Femur (tissue), 1 donor: Measurements from ENCODE around the gene PRDM11.
"Not testable (repeated sequence)": the region's sequence is repeated elsewhere in the genome, so short reads cannot be mapped to it uniquely, and the experiment has no call there.

Source experiments
- DNase-seq: peaks from one replicate; pipeline ENCODE4 v3.0.0-alpha.2; 2017

PRDM11 gene

GRCh38 chr11:45146072-45147016, at the start of gene PRDM11:
Gene PRDM11 (plus strand): TSS chr11:45146639. CDS start chr11:45181767, 35,128 bp downstream.
- DNase-seq: peak; percentile 79

DNA sequence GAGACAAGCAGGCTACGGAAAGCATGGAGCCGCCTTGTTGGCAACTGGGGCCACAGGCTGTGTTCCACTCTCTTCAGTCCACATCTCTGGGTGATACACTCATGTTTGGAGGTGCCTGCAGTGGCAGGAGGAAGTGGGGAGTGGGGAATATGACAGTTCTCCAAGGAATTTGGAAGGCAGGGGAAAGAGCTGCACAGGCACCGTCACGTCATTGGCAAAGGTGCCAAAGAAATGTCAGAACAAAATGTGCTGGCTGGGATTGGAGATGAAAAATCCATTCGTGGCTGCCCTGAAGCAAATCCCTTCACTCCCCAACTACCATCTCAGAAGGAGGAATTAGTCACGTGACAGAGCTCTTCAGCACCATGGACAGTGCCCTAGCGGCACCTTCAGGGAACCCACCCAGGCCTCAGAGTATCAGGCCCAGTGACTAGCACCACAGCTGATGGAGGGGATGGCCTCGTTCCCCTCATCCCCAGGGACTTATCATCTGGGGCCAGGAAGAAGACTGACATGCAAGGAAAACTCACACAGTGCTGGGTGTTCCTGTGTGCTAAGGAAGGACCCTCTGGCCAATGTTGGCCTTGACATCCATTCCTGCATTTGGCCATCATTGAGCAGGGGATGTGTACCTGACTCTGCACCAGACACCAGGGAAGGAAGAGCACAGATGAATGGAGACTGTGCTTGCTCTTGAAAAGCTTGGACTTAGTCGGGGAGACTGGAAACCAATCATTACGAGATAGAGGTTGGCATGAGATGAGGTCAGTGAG, 48.5 kb upstream of the PRDM11 start:
- DNase-seq: peak; percentile 82

DNA sequence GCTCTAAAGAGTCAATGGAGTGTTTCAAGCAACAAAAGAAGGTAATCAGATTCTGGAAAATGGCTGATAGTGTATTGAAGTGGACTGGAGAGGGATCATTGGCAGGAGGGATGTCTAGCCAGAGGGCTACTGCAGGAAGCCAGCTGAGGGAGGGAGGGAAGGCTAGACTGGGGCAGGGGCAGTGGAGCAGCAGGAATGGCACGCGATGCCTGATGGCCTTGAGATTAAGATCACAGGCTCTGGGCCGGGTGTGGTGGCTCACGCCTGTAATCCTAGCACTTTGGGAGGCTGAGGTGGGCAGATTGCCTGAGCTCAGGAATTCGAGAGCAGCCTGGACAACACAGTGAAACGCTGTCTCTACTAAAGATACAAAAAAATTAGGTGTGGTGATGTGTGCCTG, 47.5 kb upstream of the PRDM11 start:
- DNase-seq: no peak

DNA sequence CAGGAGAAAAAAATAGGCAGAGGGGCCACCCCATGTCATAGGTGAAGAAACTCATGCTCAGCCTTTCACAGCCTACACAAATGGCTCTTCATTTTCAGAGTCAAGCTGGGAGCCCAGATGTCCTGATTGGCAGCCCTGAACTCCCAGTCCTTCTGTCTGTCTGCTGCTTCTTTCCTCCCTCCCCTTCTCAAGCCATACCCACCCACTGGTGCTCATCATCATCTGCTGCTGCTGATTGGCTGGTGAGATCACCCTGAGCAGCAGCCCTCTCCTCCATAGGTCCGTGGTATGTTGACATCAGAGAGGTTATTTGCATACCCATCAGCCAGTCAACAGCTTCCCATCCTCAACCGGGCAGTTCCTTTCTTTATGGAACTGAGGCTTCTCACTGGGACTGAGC, 46.1 kb upstream of the PRDM11 start:
- no peak for DNase-seq

DNA sequence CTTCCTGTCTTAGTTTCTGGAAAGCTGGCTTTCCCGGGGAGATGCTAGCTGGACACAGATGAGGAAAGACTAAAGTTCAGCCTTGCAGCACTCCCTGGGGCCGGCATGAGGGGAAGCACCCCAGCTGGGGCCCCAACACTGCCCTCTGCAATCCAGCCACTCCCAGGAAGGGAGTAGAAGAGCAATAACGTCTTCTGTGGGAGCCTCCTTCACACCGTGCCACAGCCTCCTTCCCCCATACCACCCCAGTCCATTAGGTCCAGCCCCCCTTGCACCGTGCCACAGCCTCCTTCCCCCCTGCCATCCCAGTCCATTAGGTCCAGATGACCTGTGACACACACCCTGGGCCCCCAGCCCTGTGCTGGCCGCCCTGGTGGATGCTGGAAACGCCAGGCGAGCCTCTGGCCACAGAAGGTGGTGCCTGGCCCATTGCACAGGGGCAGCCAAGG, 44.1 kb upstream of the PRDM11 start:
- DNase-seq: no peak

- DNase-seq: peak; percentile 78
Measured at GRCh38 chr11:45102810-45103621, 43.4 kb upstream of the PRDM11 start.

DNA sequence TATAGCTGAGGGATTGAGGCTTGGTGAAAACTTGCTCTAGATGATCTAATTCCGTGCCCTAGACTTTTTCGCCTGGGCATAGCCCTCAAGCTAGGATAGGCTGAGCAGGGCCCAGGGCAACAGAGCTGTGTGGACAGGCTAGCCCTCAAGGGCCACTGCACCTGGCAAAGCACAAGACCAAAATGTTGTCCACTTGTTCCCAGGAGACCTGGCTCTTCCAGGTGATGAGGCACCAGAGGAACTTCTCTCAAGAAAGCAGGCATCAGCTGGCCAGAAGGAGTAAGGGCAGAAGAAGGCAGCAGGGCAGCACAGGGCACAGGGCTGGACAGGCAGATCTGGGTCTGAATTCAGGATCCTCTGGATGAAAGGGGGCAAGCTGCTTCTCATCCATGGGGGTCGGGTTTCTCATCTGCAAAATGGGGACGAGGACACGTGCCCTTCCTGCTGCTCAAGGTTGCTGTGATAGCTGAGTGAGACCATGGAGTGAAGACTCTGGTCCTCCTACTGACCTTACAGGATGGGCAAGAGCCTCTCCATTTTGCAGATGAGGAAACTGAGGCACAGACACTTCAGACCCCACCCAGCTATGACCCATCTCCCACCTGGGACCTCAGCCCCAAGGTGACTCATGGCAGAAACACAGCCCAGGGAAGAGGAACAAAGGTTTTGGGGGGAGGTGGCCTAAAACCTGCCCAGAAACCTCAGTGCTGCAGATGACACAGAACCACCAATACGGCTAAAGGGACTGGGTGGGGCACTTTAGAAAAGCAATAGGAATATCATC, 42.2 kb upstream of the PRDM11 start:
- no peak for DNase-seq

GRCh38 chr11:45104790-45105084, 41.7 kb upstream of the PRDM11 start:
- DNase-seq: no peak

DNA sequence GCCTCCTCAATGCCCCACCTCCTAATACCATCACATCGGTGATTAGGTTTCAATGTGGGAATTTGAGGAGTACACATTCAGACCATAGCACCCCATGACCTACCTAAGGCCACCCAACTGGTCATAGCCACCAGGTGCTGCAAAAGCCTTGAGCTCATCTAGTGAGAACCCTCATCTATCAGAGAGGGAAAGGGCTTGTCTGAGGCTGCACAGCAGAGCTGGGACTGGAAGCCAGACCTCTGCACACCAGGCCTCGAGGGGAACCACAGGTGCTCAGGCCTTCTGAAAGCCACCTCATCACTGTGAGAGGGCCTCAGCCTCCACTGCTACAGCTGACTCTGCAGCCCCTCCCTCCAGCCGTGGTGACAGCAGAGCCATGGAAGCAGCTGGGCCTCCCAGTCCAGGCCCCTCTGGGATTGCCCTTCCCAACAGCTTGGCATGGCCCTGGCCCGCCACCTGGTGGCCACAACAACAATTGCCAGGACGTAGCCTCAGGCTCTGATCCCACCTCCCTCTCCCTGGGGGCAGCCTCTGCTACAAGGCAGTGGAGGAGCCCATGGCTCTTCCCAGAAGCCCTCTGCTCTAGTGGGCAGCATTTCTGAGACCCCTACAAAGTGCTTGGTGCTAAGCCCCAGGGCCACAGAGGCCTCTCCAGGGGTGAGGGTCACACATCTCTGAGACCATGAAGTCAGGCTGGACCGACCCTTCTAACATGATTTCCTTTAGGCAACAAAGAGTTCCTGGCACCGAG, 41.0 kb upstream of the PRDM11 start:
- DNase-seq: peak; percentile 92

- DNase-seq: no peak
Measured at GRCh38 chr11:45105984-45106375, 40.5 kb upstream of the PRDM11 start.

- DNase-seq: no peak
Measured at GRCh38 chr11:45106440-45106839, 40.0 kb upstream of the PRDM11 start.

GRCh38 chr11:45107029-45107428, 39.4 kb upstream of the PRDM11 start:
- DNase-seq: no peak

DNA sequence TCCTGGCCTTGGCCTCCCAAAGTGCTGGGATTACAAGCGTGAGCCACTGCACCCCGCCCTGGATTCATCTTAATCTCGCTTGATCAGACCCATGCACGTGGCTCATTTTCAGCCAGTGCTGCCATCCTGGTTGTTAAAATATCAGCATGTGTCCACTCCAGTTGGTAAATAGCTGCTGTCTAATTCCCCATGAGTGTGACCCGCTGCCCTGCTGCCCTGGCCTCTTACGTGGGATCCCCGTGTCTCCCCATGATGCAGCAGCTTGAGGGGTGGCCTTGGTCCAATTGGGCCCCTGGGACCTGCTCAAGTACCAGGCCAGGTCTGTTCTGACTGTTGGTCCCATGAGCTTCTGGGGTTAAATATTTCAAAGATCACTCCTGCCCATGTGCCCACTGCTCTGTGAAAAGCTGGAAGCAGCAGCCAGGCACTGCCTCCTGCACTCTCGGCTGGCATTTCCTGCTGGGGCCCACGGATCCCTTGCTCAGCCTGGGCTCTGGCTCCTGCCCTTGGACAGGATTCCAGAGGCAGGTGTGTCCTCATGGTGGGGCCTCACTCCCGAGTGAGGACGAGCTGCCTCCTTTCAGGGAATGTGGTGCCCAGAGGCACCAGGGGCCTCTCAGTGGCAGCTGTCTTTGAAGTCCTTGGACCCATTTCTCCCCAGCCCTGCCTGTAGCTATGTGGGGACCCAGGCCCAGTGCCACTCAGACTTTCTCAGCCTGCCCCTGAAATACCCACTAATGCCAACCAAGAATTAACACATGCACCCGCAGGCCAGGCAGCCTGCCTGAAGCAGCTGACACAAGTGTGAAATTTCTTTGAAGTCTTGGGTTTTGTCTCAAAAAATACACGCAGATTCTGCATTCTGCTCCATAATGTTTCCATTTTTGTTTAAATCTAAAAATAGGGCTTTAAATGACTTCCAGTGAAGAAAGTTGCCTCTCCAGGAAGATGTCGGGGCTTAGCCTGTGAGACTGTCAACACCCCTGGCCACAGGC, 38.1 kb upstream of the PRDM11 start:
- DNase-seq: no peak

- DNase-seq: no peak
Measured at GRCh38 chr11:45109400-45109799, 37.0 kb upstream of the PRDM11 start.

DNA sequence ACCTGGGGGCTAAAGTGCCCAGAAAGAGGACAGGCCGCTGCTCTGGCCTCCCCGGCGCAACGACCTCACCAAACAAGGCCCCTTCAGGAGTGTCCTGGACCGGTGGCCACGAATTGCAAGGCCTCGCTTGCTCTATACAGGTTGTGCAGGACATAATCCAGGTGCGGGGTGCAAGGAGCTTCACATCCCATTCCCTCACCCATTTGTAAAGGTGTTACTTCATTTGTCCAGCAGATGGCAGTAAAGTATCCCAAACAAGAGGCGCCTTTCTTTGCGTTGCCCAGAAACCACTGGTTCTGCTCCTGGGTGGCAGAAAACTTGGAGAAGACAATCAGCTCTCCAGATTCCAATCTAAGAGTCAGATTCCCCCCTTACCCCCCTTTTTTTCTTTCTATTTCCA, 35.9 kb upstream of the PRDM11 start:
- DNase-seq: no peak

- DNase-seq: no peak
Measured at GRCh38 chr11:45113807-45114206, 32.6 kb upstream of the PRDM11 start.

DNA sequence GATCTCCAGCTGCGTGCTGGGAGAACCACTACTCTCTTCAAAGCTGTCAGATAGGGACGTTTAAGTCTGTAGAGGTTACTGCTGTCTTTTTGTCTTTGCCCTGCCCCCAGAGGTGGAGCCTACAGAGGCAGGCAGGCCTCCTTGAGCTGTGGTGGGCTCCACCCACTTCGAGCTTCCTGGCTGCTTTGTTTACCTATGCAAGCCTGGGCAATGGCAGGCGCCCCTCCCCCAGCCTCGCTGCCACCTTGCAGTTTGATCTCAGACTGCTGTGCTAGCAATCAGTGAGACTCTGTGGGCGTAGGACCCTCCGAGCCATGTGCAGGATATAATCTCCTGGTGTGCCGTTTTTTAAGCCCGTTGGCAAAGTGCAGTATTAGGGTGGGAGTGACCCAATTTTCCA, 18.6 kb upstream of the PRDM11 start:
- DNase-seq: not testable (repeated sequence)

DNA sequence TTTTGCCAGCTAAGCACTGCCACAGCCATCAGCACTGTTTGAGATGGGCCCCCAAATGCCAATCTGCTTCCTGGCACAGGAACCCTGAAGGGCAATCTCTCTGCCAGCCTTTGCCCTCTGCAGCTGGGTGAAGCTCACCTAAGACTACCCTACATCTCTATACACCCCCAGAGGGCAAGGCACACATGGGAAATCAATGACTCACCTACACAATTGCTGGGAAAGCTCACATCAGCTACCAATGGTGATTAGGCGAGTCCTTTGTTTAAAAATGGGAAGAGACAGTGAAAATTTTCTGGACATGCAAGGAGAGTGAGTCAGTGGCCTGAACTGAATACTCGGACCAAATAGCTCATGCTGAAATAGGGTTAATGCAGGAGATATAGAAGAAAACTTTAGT, 12.6 kb upstream of the PRDM11 start:
- DNase-seq: no peak

- no peak for DNase-seq
Measured at GRCh38 chr11:45141171-45141570, 5.3 kb upstream of the PRDM11 start.

GRCh38 chr11:45141631-45142030, 4.8 kb upstream of the PRDM11 start:
- DNase-seq: no peak
